ENCODE data around the gene PPP1R1C. TPM values are rescaled to one million over a fixed set of nuclear protein-coding genes. Genes with fewer than 3 reads are reported as not detected.

Gene PPP1R1C
- total RNA-seq, 4 donors from 2014 or later, result 3.7 to 7.9 TPM; not detected in 2

DNA sequence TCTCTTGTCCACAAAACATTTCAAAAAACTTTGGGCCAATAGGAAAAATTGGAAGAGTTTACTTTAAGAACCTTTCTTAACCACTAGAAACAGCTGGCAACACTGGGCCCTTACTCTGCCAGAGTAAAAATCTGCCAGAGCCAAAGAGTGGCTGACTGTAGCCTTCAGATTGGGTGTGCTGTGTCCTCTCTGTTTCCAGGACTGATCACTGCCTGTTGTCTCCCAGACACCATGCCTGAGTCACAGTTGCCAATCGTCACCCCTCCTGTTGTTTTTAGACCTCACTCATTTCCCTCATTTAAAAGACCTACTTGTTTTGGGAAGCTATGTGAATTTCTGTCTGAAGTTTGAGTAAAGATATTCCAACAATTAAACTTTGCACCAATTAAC is 159.1 kb downstream of the PPP1R1C start:
- TF ChIP-seq, protein P1, sequence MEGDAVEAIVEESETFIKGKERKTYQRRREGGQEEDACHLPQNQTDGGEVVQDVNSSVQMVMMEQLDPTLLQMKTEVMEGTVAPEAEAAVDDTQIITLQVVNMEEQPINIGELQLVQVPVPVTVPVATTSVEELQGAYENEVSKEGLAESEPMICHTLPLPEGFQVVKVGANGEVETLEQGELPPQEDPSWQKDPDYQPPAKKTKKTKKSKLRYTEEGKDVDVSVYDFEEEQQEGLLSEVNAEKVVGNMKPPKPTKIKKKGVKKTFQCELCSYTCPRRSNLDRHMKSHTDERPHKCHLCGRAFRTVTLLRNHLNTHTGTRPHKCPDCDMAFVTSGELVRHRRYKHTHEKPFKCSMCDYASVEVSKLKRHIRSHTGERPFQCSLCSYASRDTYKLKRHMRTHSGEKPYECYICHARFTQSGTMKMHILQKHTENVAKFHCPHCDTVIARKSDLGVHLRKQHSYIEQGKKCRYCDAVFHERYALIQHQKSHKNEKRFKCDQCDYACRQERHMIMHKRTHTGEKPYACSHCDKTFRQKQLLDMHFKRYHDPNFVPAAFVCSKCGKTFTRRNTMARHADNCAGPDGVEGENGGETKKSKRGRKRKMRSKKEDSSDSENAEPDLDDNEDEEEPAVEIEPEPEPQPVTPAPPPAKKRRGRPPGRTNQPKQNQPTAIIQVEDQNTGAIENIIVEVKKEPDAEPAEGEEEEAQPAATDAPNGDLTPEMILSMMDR (IDR thresholded peaks at IDR 0.05; ENCODE audit: low read depth), result no peak

DNA sequence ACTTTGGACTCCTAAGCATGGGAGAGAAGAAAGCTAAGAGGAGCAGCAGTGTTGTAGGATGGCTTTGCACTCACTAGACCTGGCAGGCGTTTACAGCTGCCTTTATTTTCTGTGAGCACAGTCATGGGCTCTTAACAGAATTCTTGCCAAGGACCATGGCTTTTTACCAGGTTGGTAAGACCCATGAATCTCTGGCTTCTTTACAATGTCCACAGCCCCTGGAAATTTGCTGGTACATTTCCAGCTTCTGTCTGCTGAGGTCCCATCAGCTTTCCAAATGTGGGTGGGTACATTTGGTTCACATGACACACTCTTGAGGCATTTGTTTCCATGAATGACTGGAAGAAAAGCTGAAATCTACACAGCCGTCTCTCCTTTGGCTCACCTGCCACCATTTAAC is 162.7 kb downstream of the PPP1R1C start:
- TF ChIP-seq, protein P1 (IDR thresholded peaks at IDR 0.05; ENCODE audit: low read depth), result no peak

DNA sequence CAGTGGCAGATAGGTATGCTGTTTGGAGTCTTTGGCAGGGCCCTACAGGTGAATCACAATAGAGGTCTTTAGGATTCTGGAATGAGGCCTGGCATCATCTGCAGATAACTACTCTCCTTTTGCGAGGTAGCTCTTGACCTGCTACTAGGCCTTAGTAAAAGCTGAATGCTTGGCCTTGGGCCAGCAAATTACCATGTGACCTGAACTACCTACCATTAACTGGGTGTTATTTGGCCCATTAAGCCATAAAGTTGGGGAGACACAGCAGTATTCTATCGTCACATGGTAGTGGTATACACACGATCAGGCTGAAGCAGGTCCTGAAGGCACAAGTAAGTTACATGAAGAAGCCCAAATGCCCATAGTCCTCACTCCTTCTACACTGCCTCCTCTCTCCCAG is 178.2 kb downstream of the PPP1R1C start:
- TF ChIP-seq, protein P1 (IDR thresholded peaks at IDR 0.05; ENCODE audit: low read depth), result no peak

DNA sequence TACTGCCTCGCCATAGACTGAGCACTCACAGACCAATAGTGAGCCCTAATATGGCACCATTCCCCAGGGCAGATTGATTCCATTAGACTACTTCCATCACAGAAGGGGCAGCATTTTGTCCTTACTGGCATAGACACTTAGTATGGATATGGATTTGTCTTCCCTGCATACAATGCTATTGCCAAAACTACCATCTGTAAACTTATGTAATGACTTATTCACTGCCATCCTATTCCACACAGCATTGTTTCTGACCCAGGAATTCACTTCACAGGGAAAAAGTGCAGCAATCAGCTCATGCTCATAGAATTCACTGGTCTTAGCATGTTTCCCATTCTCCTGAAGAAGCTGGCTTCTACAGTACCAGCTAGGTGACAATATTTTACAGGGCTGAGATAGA is 179.0 kb downstream of the PPP1R1C start:
- TF ChIP-seq, protein P1 (IDR thresholded peaks at IDR 0.05; ENCODE audit: low read depth), result no peak

DNA sequence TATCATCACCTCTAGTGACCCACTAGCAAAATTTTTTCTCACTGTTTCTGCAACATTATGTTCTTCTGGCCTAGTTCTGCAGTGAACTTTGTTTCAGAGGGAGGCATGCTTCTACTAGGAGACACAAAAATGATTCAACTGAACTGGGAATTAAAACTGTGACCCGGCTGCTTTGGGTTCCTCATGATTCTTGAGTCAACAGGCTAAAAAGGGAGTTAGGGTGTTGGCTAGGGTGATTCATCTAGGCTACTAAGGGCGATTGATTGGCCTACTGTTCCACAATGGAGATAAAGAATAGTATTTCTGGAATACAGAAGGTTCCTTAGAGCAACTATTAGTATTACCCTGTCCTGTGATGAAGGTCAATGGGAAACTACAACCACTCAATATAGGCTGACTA is 179.5 kb downstream of the PPP1R1C start:
- TF ChIP-seq, protein P1 (IDR thresholded peaks at IDR 0.05; ENCODE audit: low read depth), result no peak

DNA sequence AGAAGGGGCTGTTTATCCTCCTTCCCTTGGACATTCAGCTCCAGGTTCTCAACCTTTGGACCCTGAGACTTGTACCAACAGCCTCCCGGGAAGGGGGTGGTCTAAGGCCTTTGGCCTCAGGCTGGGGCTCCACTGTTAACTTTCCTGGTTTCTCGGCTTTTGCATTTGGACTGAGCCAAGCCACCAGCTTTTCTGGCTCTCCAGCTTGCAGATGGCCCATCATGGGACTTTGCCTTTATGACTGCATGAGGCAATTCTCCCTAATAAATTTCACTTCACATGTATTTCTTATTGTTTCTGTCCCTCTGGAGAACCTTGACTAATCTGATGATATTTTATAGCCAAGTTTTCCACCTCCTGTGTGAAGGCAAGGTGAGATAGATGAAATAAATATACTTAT is 180.8 kb downstream of the PPP1R1C start:
- TF ChIP-seq, protein P1 (IDR thresholded peaks at IDR 0.05; ENCODE audit: low read depth), result no peak

DNA sequence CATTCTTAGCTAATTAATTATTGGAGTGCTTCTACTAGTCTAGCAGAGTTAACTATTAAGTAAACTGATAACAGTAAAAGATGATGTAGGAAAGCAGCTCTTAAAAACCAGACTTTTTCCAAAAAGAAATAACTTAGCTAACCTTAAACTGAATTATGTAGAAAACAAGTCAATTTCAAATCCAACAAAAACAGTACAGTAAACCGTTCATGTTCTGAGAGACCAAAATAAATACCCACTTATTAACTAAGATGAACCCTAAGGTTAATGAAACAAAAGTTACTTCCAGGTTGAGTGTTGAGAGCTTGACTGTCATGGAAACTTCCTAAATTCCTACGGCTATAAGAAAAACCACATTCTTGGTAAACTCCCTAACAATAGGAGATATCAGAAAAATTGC is 181.2 kb downstream of the PPP1R1C start:
- TF ChIP-seq, protein P1 (IDR thresholded peaks at IDR 0.05; ENCODE audit: low read depth), result no peak

Small RNAs within 50 kb of the gene (small RNA-seq; reads per million reads assigned to genes)
- gene RNA5SP113, result not detected

Other genes starting within 250 kb of the PPP1R1C start
- 100 to 1,000 TPM in 2 of 4 donors, 10 to 100 TPM in 2; 80.3 to 162 (median 97.6) TPM for gene ITPRID2, start 94.1 kb upstream of the PPP1R1C start, total RNA-seq

Measured in subcutaneous adipose tissue (tissue), 4 donors.